ENCODE measurements around the gene SLC28A3.

SLC28A3 gene

GRCh38 chr9:84318981-84319380, 21.6 kb downstream of the SLC28A3 start:
- Histone ChIP-seq H3K4me2 (ENCODE audit: low read length) (no peak overlapping the region), H3K4me3 (ENCODE audit: low read length) (no peak overlapping the region), H3K27me3 (ENCODE audit: control insufficient read depth, insufficient read depth, low read length) (peaks cover 3% of the 10 kb centered on the region), H3K9me3 (replicated peaks; ENCODE audit: low read length) (no peaks in the 10 kb centered on the region), H3K9ac (ENCODE audit: low read depth, low read length) (no peak overlapping the region), H3K36me3 (ENCODE audit: insufficient read depth, low read length) (no peaks in the 10 kb centered on the region), H3K4me1 (ENCODE audit: control insufficient read depth, insufficient read depth, low read length) (peaks cover 22% of the 10 kb centered on the region)

GRCh38 chr9:84317563-84317962, 23.0 kb downstream of the SLC28A3 start:
- H3K9me3 ChIP-seq (replicated peaks; ENCODE audit: low read length) = no peaks in the 10 kb centered on the region

GRCh38 chr9:84315278-84315877, 25.2 kb downstream of the SLC28A3 start:
- H3K9ac ChIP-seq (ENCODE audit: low read depth, low read length) = no peak overlapping the region
- peaks cover 6% of the 10 kb centered on the region for H3K4me1 ChIP-seq (ENCODE audit: control insufficient read depth, insufficient read depth, low read length)
- H3K9me3 ChIP-seq (replicated peaks; ENCODE audit: low read length) = no peaks in the 10 kb centered on the region
- H3K27me3 ChIP-seq (ENCODE audit: control insufficient read depth, insufficient read depth, low read length) = peaks cover 5% of the 10 kb centered on the region
- no peak overlapping the region for H3K4me3 ChIP-seq (ENCODE audit: low read length)
- H3K4me2 ChIP-seq (ENCODE audit: low read length) = peak overlapping the region; percentile 34
- no peaks in the 10 kb centered on the region for H3K36me3 ChIP-seq (ENCODE audit: insufficient read depth, low read length)

More at GRCh38 chr9:84317563-84317962, 23.0 kb downstream of the SLC28A3 start:
- no peak overlapping the region for H3K9ac ChIP-seq (ENCODE audit: low read depth, low read length)
- no peaks in the 10 kb centered on the region for H3K36me3 ChIP-seq (ENCODE audit: insufficient read depth, low read length)
- H3K4me1 ChIP-seq (ENCODE audit: control insufficient read depth, insufficient read depth, low read length) = peaks cover 10% of the 10 kb centered on the region
- H3K4me3 ChIP-seq (ENCODE audit: low read length) = no peak overlapping the region
- H3K27me3 ChIP-seq (ENCODE audit: control insufficient read depth, insufficient read depth, low read length) = peaks cover 5% of the 10 kb centered on the region
- H3K4me2 ChIP-seq (ENCODE audit: low read length) = no peak overlapping the region

- Histone ChIP-seq H3K4me3 (ENCODE audit: low read length) (no peak overlapping the region), H3K4me1 (ENCODE audit: control insufficient read depth, insufficient read depth, low read length) (peaks cover 6% of the 10 kb centered on the region), H3K4me2 (ENCODE audit: low read length) (no peak overlapping the region), H3K27me3 (ENCODE audit: control insufficient read depth, insufficient read depth, low read length) (peaks cover 5% of the 10 kb centered on the region), H3K9me3 (replicated peaks; ENCODE audit: low read length) (no peaks in the 10 kb centered on the region), H3K36me3 (ENCODE audit: insufficient read depth, low read length) (no peaks in the 10 kb centered on the region), H3K9ac (ENCODE audit: low read depth, low read length) (no peak overlapping the region)
Observed at GRCh38 chr9:84314306-84314705, 26.3 kb downstream of the SLC28A3 start.

GRCh38 chr9:84310883-84311282, 29.7 kb downstream of the SLC28A3 start:
- no peak overlapping the region for H3K9ac ChIP-seq (ENCODE audit: low read depth, low read length)

GRCh38 chr9:84305497-84306131, 34.9 kb downstream of the SLC28A3 start:
- no peak overlapping the region for H3K4me2 ChIP-seq (ENCODE audit: low read length)
- peaks cover 9% of the 10 kb centered on the region for H3K4me1 ChIP-seq (ENCODE audit: control insufficient read depth, insufficient read depth, low read length)
- H3K9me3 ChIP-seq (replicated peaks; ENCODE audit: low read length) = no peaks in the 10 kb centered on the region
- no peaks in the 10 kb centered on the region for H3K27me3 ChIP-seq (ENCODE audit: control insufficient read depth, insufficient read depth, low read length)
- H3K4me3 ChIP-seq (ENCODE audit: low read length) = no peak overlapping the region
- no peaks in the 10 kb centered on the region for H3K36me3 ChIP-seq (ENCODE audit: insufficient read depth, low read length)
- no peak overlapping the region for H3K9ac ChIP-seq (ENCODE audit: low read depth, low read length)

More at GRCh38 chr9:84310883-84311282, 29.7 kb downstream of the SLC28A3 start:
- Histone ChIP-seq H3K27me3 (ENCODE audit: control insufficient read depth, insufficient read depth, low read length) (peaks cover 5% of the 10 kb centered on the region), H3K9me3 (replicated peaks; ENCODE audit: low read length) (no peaks in the 10 kb centered on the region), H3K4me3 (ENCODE audit: low read length) (no peak overlapping the region), H3K4me1 (ENCODE audit: control insufficient read depth, insufficient read depth, low read length) (no peaks in the 10 kb centered on the region), H3K4me2 (ENCODE audit: low read length) (no peak overlapping the region), H3K36me3 (ENCODE audit: insufficient read depth, low read length) (no peaks in the 10 kb centered on the region)

- Histone ChIP-seq H3K4me3 (ENCODE audit: low read length) (no peak overlapping the region), H3K9ac (ENCODE audit: low read depth, low read length) (no peak overlapping the region), H3K36me3 (ENCODE audit: insufficient read depth, low read length) (no peaks in the 10 kb centered on the region), H3K27me3 (ENCODE audit: control insufficient read depth, insufficient read depth, low read length) (no peaks in the 10 kb centered on the region), H3K4me2 (ENCODE audit: low read length) (no peak overlapping the region), H3K4me1 (ENCODE audit: control insufficient read depth, insufficient read depth, low read length) (peaks cover 9% of the 10 kb centered on the region), H3K9me3 (replicated peaks; ENCODE audit: low read length) (no peaks in the 10 kb centered on the region)
Observed at GRCh38 chr9:84304166-84304565, 36.4 kb downstream of the SLC28A3 start.

- H3K4me3 ChIP-seq (ENCODE audit: low read length) = no peak overlapping the region
- no peaks in the 10 kb centered on the region for H3K27me3 ChIP-seq (ENCODE audit: control insufficient read depth, insufficient read depth, low read length)
- no peaks in the 10 kb centered on the region for H3K36me3 ChIP-seq (ENCODE audit: insufficient read depth, low read length)
- peaks cover 9% of the 10 kb centered on the region for H3K4me1 ChIP-seq (ENCODE audit: control insufficient read depth, insufficient read depth, low read length)
- no peak overlapping the region for H3K4me2 ChIP-seq (ENCODE audit: low read length)
- no peak overlapping the region for H3K9ac ChIP-seq (ENCODE audit: low read depth, low read length)
- H3K9me3 ChIP-seq (replicated peaks; ENCODE audit: low read length) = no peaks in the 10 kb centered on the region
Observed at GRCh38 chr9:84303061-84303460, 37.5 kb downstream of the SLC28A3 start.

GRCh38 chr9:84301851-84302250, 38.7 kb downstream of the SLC28A3 start:
- Histone ChIP-seq H3K36me3 (ENCODE audit: insufficient read depth, low read length) (no peaks in the 10 kb centered on the region), H3K4me3 (ENCODE audit: low read length) (no peak overlapping the region), H3K9me3 (replicated peaks; ENCODE audit: low read length) (no peaks in the 10 kb centered on the region)

GRCh38 chr9:84300271-84300670, 40.3 kb downstream of the SLC28A3 start:
- Histone ChIP-seq H3K4me3 (ENCODE audit: low read length) (no peak overlapping the region), H3K4me1 (ENCODE audit: control insufficient read depth, insufficient read depth, low read length) (peaks cover 27% of the 10 kb centered on the region), H3K36me3 (ENCODE audit: insufficient read depth, low read length) (no peaks in the 10 kb centered on the region)

More at GRCh38 chr9:84301851-84302250, 38.7 kb downstream of the SLC28A3 start:
- no peaks in the 10 kb centered on the region for H3K27me3 ChIP-seq (ENCODE audit: control insufficient read depth, insufficient read depth, low read length)
- H3K4me2 ChIP-seq (ENCODE audit: low read length) = no peak overlapping the region
- peaks cover 16% of the 10 kb centered on the region for H3K4me1 ChIP-seq (ENCODE audit: control insufficient read depth, insufficient read depth, low read length)
- H3K9ac ChIP-seq (ENCODE audit: low read depth, low read length) = no peak overlapping the region

GRCh38 chr9:84297162-84297821, 43.3 kb downstream of the SLC28A3 start:
- Histone ChIP-seq H3K9me3 (replicated peaks; ENCODE audit: low read length) (no peaks in the 10 kb centered on the region), H3K4me1 (ENCODE audit: control insufficient read depth, insufficient read depth, low read length) (peaks cover 27% of the 10 kb centered on the region), H3K9ac (ENCODE audit: low read depth, low read length) (no peak overlapping the region), H3K27me3 (ENCODE audit: control insufficient read depth, insufficient read depth, low read length) (no peaks in the 10 kb centered on the region), H3K36me3 (ENCODE audit: insufficient read depth, low read length) (no peaks in the 10 kb centered on the region), H3K4me2 (ENCODE audit: low read length) (peak overlapping the region; percentile 13), H3K4me3 (ENCODE audit: low read length) (no peak overlapping the region)

More at GRCh38 chr9:84300271-84300670, 40.3 kb downstream of the SLC28A3 start:
- H3K27me3 ChIP-seq (ENCODE audit: control insufficient read depth, insufficient read depth, low read length) = no peaks in the 10 kb centered on the region
- no peaks in the 10 kb centered on the region for H3K9me3 ChIP-seq (replicated peaks; ENCODE audit: low read length)
- no peak overlapping the region for H3K9ac ChIP-seq (ENCODE audit: low read depth, low read length)
- H3K4me2 ChIP-seq (ENCODE audit: low read length) = no peak overlapping the region

Data from skeletal muscle satellite cell (primary cell).